ENCODE measurements around the gene FAM114A1. TPM values are rescaled to one million over a fixed set of nuclear protein-coding genes. Genes with fewer than 3 reads are reported as not detected.

The FAM114A1 gene
- polyA plus RNA-seq, 1 donor, result 53.5 TPM

GRCh38 chr4:38859501-38859900 is 8.1 kb upstream of the FAM114A1 start:
- DNase-seq, result no peak

- DNase-seq, result no peak
Observed at GRCh38 chr4:38860788-38861424, 6.7 kb upstream of the FAM114A1 start.

GRCh38 chr4:38861791-38862190 is 5.8 kb upstream of the FAM114A1 start:
- DNase-seq, result no peak

- DNase-seq, result no peak
Observed at GRCh38 chr4:38865445-38865844, 2.2 kb upstream of the FAM114A1 start.

GRCh38 chr4:38866973-38867477 is 581 bp upstream of the FAM114A1 start:
- DNase-seq, result no peak

GRCh38 chr4:38868059-38868960 is 704 bp downstream of the FAM114A1 start:
- DNase-seq, result peak; percentile 56

- DNase-seq, result no peak
Observed at GRCh38 chr4:38869511-38869910, 1.9 kb downstream of the FAM114A1 start.

GRCh38 chr4:38870098-38870808 is 2.6 kb downstream of the FAM114A1 start:
- DNase-seq, result no peak

- no peak for DNase-seq
Observed at GRCh38 chr4:38871593-38871992, 4.0 kb downstream of the FAM114A1 start.

GRCh38 chr4:38872620-38873019 is 5.0 kb downstream of the FAM114A1 start:
- DNase-seq, result no peak

- no peak for DNase-seq
Observed at GRCh38 chr4:38873290-38873944, 5.8 kb downstream of the FAM114A1 start.

GRCh38 chr4:38876636-38877035 is 9.0 kb downstream of the FAM114A1 start:
- no peak for DNase-seq

GRCh38 chr4:38884254-38884653 is 16.6 kb downstream of the FAM114A1 start:
- DNase-seq, result no peak

GRCh38 chr4:38889143-38889542 is 21.5 kb downstream of the FAM114A1 start:
- DNase-seq, result no peak

GRCh38 chr4:38891051-38891983 is 23.7 kb downstream of the FAM114A1 start:
- DNase-seq, result no peak

- DNase-seq, result no peak
Observed at GRCh38 chr4:38894322-38894982, 26.8 kb downstream of the FAM114A1 start.

GRCh38 chr4:38896940-38897339 is 29.3 kb downstream of the FAM114A1 start:
- DNase-seq, result no peak

- no peak for DNase-seq
Observed at GRCh38 chr4:38898245-38898644, 30.6 kb downstream of the FAM114A1 start.

- DNase-seq, result no peak
Observed at GRCh38 chr4:38902221-38902620, 34.6 kb downstream of the FAM114A1 start.

- peak; percentile 8 for DNase-seq
Observed at GRCh38 chr4:38902695-38903094, 35.1 kb downstream of the FAM114A1 start.
